ENCODE results near the gene DOCK11. TPM values are rescaled to one million over a fixed set of nuclear protein-coding genes. Genes with fewer than 3 reads are reported as not detected.
A peak's percentile ranks its signal among the peaks of the same experiment; 100 is the strongest.

Gene DOCK11
- total and polyA plus RNA-seq, 12 donors: 1.3 to 9.4 (median 3.0) TPM

DNA sequence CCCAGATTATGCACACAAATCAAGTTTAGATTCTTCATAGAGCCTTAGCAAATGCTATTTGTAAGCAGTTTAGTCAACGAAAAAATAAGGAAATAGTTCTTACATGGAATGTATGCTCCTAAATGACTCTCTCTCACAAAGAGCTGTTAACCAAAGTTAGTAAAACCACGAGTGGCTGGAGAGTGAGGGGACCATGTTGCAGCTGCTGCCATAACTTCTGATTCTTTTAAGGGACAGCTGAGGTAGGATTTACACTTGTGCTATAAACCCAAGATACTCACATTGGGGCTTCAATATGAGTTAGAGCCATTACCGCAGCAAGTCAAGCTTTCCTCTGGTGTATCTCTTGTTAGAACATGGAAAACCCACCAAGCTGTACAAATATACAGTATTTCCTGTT, 2.7 kb downstream of the DOCK11 start:
- peaks cover 0 to 38% (median 0%) of the 10 kb centered on the region in 9 donors for H3K4me1 ChIP-seq
- H3K36me3 ChIP-seq: no peaks in the 10 kb centered on the region
- 79 to 88% methylated on average over 3 of the region's 3 CpGs for WGBS, 2 donors
- DNase-seq (no peak), ATAC-seq (no peak)
- TF ChIP-seq, protein P1, sequence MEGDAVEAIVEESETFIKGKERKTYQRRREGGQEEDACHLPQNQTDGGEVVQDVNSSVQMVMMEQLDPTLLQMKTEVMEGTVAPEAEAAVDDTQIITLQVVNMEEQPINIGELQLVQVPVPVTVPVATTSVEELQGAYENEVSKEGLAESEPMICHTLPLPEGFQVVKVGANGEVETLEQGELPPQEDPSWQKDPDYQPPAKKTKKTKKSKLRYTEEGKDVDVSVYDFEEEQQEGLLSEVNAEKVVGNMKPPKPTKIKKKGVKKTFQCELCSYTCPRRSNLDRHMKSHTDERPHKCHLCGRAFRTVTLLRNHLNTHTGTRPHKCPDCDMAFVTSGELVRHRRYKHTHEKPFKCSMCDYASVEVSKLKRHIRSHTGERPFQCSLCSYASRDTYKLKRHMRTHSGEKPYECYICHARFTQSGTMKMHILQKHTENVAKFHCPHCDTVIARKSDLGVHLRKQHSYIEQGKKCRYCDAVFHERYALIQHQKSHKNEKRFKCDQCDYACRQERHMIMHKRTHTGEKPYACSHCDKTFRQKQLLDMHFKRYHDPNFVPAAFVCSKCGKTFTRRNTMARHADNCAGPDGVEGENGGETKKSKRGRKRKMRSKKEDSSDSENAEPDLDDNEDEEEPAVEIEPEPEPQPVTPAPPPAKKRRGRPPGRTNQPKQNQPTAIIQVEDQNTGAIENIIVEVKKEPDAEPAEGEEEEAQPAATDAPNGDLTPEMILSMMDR (IDR thresholded peaks at IDR 0.05): no peak
- peaks cover 0 to 42% (median 0%) of the 10 kb centered on the region in 7 donors for H3K27me3 ChIP-seq
- no peak overlapping the region for H3K4me3 ChIP-seq
- H3K9me3 ChIP-seq: no peaks in the 10 kb centered on the region
- intact Hi-C loops (cut with DNase I): loop anchor here in 1 of 10 donors (10.0 kb wide), 1 partner anchor 106 kb away; no protein-coding TSS in a partner anchor
- no peak overlapping the region for H3K27ac ChIP-seq

DNA sequence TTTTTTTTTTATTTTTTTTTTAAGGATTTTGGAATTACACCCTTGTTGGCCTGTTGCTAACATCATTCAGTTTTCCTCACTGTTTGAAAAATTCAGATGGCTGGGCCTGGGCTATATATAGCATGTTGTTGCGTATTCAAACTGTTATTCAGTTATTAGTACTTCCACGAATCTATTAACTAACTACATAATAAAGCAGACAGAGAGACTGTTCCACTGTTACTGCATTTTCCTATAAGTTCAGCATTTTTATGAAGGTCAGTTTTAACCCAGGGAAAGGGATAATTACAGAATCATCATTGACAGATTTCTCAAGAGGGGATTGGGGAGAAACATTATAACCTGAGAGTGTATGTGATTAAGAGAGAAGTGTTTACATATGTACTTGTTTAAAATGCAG, 3.1 kb downstream of the DOCK11 start:
- Histone ChIP-seq H3K4me3 (no peak overlapping the region), H3K4me1 (peaks cover 0 to 42% (median 0%) of the 10 kb centered on the region in 9 donors), H3K27ac (no peak overlapping the region), H3K36me3 (no peaks in the 10 kb centered on the region), H3K27me3 (peaks cover 0 to 42% (median 0%) of the 10 kb centered on the region in 7 donors), H3K9me3 (no peaks in the 10 kb centered on the region)
- TF ChIP-seq, protein P1 (IDR thresholded peaks at IDR 0.05): no peak
- intact Hi-C loops (cut with DNase I): loop anchor here in 1 of 10 donors (10.0 kb wide), 1 partner anchor 106 kb away; no protein-coding TSS in a partner anchor
- no peak for ATAC-seq
- DNase-seq: no peak
- 82 to 83% methylated on average over 2 of the region's 2 CpGs for WGBS, 2 donors

DNA sequence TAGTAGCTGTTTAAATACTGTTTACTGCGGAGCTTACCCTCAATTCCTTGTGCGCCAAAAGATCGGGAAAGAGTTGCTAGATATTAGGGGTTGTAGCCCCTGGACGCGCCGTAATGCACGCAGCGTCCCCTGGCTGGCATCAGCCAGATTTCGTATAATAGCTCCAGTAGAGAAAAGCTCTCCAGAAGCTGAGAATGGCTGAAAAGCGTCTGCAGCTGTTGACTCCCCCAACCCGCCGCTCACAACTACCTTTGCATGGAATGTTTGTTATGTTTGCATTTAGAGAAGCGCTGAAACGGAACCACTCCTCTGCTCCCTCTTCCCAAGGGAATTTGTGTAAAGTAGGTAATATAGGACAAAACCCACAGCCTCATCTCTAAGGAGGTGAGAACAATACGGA, 3.7 kb downstream of the DOCK11 start:
- H3K4me1 ChIP-seq: peaks cover 0 to 45% (median 0%) of the 10 kb centered on the region in 9 donors

DNA sequence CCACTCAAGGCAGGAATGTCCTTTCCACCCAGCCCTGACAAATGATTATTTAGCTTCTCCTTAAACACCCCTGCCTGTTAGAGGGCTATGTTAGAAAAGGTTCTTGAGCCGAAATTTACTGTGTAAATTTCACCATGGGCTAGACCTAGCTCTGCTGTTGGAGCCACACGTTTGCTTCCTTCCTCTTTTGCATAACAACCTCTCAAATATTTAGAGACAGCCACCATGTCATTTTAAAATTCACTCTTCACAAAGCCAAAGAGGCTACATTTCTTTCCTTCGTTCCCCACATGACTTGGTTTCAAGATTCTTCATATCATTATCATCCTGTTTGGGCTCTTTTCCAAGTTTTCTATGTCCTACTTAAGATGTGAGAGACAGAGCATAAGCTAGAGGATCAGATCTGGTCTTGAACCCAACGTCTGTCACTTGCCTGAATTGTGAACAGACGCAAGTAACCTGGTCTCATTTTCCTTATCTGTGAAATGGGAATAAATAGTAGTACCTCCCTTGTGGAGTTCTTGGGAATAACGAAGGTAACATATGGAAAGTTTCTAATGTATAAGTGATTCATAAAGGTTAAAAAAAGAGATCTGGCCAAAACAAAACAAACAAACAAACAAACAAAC, 6.7 kb downstream of the DOCK11 start:
- Histone ChIP-seq H3K36me3 (no peaks in the 10 kb centered on the region), H3K27me3 (peaks cover 0 to 28% (median 0%) of the 10 kb centered on the region in 7 donors), H3K4me1 (peaks cover 0 to 41% (median 0%) of the 10 kb centered on the region in 9 donors), H3K27ac (peak overlapping the region in 1 of 10 donors; percentile 38), H3K4me3 (no peak overlapping the region), H3K9me3 (no peaks in the 10 kb centered on the region)
- DNase-seq (no peak), ATAC-seq (no peak)
- WGBS, 2 donors: 66 to 75% methylated on average over 6 of the region's 6 CpGs
- TF ChIP-seq, protein P1 (IDR thresholded peaks at IDR 0.05): no peak
- intact Hi-C loops (cut with DNase I): no loop called here

More for the DNA sequence above, 3.7 kb downstream of the DOCK11 start:
- no peaks in the 10 kb centered on the region for H3K36me3 ChIP-seq
- no peak overlapping the region for H3K4me3 ChIP-seq
- TF ChIP-seq, protein P1 (IDR thresholded peaks at IDR 0.05): no peak
- no peaks in the 10 kb centered on the region for H3K9me3 ChIP-seq
- no peak for DNase-seq
- WGBS, 2 donors: 61 to 74% methylated on average over 15 of the region's 15 CpGs
- intact Hi-C loops (cut with DNase I): loop anchor here in 1 of 10 donors (10.0 kb wide), 1 partner anchor 106 kb away; no protein-coding TSS in a partner anchor
- H3K27me3 ChIP-seq: peaks cover 0 to 42% (median 0%) of the 10 kb centered on the region in 7 donors
- ATAC-seq: no peak
- no peak overlapping the region for H3K27ac ChIP-seq

Data from heart right ventricle (tissue), 16 donors.